ENCODE results near the gene AADACL4. TPM values are rescaled to one million over a fixed set of nuclear protein-coding genes. Genes with fewer than 3 reads are reported as not detected.
"Not testable (repeated sequence)": the region's sequence is repeated elsewhere in the genome, so short reads cannot be mapped to it uniquely, and the experiment has no call there.

The AADACL4 gene
- total RNA-seq, 3 donors from 2014 or later: not detected

DNA sequence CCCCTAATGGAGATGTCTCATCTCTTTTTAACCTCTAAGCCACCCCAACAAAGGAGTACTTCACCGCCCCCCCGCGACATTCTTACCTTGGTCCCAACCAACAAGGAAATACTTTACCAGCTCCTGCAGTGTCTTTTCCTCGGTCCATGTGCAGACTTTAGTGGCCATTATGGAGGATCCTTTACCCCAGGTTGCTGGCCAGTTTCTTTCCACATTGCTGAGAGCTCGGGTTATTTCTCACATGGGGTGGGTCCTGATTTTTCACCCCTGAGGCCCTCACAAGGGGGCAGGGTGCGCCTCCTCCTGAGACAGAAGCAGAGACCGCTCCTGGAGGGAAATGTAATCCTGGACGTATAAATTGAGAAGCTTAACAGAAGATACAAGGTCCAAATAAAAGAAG, 69.0 kb downstream of the AADACL4 start:
- Mint-ChIP-seq H3K27me3 (ENCODE audit: low read depth) (peaks cover 14% of the 10 kb centered on the region), H3K36me3 (ENCODE audit: insufficient read depth) (no peaks in the 10 kb centered on the region), H3K4me3 (no peak overlapping the region), H3K4me1 (ENCODE audit: low read depth) (no peaks in the 10 kb centered on the region), H3K9me3 (no peaks in the 10 kb centered on the region)
- ATAC-seq: no peak
- DNase-seq: no peak

DNA sequence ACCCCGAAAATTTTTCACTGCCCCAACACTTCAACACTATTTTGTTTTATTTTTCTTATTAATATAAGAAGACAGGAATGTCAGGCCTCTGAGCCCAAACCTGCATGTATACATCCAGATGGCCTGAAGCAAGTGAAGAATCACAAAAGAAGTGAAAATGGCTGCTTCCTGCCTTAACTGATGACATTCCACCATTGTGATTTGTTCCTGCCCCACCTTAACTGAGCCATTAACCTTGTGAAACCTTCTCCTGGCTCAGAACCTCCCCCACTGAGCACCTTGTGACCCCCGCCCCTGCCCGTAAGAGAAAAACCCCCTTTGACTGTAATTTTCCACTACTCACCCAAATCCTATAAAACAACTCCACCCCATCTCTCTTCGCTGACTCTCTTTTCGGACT, 69.8 kb downstream of the AADACL4 start:
- not testable (repeated sequence) for H3K36me3 Mint-ChIP-seq (ENCODE audit: insufficient read depth); H3K4me3 Mint-ChIP-seq; DNase-seq; H3K9me3 Mint-ChIP-seq; ATAC-seq; H3K4me1 Mint-ChIP-seq (ENCODE audit: low read depth)
- H3K27me3 Mint-ChIP-seq (ENCODE audit: low read depth): peaks cover 14% of the 10 kb centered on the region

DNA sequence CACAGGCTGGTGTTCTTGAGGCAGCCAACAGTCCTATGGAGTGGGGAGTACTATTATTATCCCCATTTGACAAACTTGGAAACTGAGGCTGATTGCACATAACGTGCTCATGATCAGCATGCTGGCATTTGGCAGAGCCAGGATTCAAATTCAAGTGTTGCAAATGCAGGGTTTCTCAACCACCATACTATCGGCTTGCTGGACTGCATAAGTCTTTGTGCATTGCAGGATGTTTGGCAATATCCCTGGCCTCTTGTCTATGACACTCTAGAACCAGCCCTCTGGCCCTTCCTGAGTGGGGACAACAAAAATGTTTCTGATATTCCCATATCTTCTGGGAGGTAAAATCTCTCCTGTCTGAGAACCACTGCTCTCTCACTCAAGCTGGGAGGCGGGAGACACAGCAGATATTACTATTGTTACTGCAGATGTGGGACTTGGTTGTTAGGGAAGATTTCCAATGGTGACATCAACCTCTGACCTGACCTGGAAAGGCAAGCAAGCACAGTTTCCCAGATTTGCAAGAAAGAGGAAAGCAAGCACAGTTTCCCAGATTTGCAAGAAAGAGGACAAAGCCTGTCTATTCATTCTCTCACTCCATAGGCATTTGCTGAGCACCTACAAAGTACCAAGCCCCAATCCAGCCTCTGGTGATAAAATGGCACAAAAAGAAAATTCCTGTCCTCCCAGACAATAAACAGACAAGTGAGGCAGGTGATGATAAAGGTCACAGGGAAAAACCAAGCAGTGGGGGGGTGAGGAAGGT, 71.0 kb downstream of the AADACL4 start:
- H3K9me3 Mint-ChIP-seq: no peaks in the 10 kb centered on the region
- peaks cover 14% of the 10 kb centered on the region for H3K27me3 Mint-ChIP-seq (ENCODE audit: low read depth)
- ATAC-seq (no peak), DNase-seq (no peak)
- H3K36me3 Mint-ChIP-seq (ENCODE audit: insufficient read depth): no peaks in the 10 kb centered on the region
- H3K4me3 Mint-ChIP-seq: no peak overlapping the region
- H3K4me1 Mint-ChIP-seq (ENCODE audit: low read depth): no peaks in the 10 kb centered on the region

GRCh38 chr1:12715896-12716437, 72.1 kb downstream of the AADACL4 start, which contains the start of gene AADACL3:
TSS of gene AADACL3 (plus strand) at chr1:12716110. CDS start at chr1:12716177, 67 bp downstream.
- H3K4me3 Mint-ChIP-seq: no peak within 1 kb of the TSS
- ATAC-seq (no peak), DNase-seq (no peak)
- H3K9me3 Mint-ChIP-seq: no peaks in the 10 kb centered on the region
- H3K4me1 Mint-ChIP-seq (ENCODE audit: low read depth): no peaks in the 10 kb centered on the region
- H3K27me3 Mint-ChIP-seq (ENCODE audit: low read depth): peaks cover 19% of the 10 kb centered on the region
- no peaks in the 10 kb centered on the region for H3K36me3 Mint-ChIP-seq (ENCODE audit: insufficient read depth)

Other genes starting within 250 kb of the AADACL4 start
- gene DHRS3, start 25.9 kb upstream of the AADACL4 start, total RNA-seq: 10 to 100 TPM; 60.4 to 72.6 (median 69.9) TPM
- not detected for gene AADACL3, start 72.0 kb downstream of the AADACL4 start, total RNA-seq
- gene CFAP107, start 102.1 kb downstream of the AADACL4 start, total RNA-seq: not detected
- gene PRAMEF12, start 129.7 kb downstream of the AADACL4 start, total RNA-seq: not detected
- not detected for gene PRAMEF1, start 147.3 kb downstream of the AADACL4 start, total RNA-seq
- not detected for gene PRAMEF11, start 187.3 kb downstream of the AADACL4 start, total RNA-seq
- gene HNRNPCL1, start 204.6 kb downstream of the AADACL4 start, total RNA-seq: not detected
- not detected for gene PRAMEF2, start 213.0 kb downstream of the AADACL4 start, total RNA-seq
- not detected for gene PRAMEF4, start 242.1 kb downstream of the AADACL4 start, total RNA-seq